Lower leg skin (tissue), 3 donors: ENCODE measurements around the gene GNG2.

Experiments used
- POLR2A ChIP-seq, 2 donors: fragments of 450-650 bp; IDR thresholded peaks; one replicate each; pipeline ENCODE4 v1.6.1; 2016 to 2017; ENCODE audit warnings: antibody characterized with exemption in 2 of 2, mild to moderate bottlenecking in 1 of 2, moderate library complexity in 1 of 2
- TF ChIP-seq, protein P1 (sequence below), 3 donors: fragments of 450-650 bp; IDR thresholded peaks; one replicate each; pipeline ENCODE4 v1.5.1; 2016; ENCODE audit warnings: antibody characterized with exemption in 3 of 3, mild to moderate bottlenecking in 3 of 3, moderate library complexity in 2 of 3

DNA sequence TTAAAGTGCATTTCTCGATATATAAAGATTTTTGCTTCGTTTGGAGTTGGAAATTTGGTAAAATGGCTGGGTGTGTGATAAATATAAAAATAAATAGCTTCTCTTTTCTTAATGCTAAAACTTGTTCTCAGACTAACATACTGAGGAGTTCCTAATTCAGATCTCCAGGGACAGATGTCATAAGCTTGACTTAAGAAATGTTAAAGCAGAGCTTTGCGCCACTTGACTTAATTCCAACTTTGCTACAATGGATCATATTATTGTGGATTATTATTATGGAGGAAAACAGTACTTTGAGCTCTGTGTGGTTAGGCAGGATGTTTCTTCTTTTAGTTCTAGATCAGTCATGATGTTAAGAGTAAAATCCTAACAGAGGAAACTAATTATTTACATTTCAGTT is 33.8 kb downstream of the GNG2 start:
- no peak for TF ChIP-seq POLR2A (IDR thresholded peaks at IDR 0.05)
- TF ChIP-seq, protein P1, sequence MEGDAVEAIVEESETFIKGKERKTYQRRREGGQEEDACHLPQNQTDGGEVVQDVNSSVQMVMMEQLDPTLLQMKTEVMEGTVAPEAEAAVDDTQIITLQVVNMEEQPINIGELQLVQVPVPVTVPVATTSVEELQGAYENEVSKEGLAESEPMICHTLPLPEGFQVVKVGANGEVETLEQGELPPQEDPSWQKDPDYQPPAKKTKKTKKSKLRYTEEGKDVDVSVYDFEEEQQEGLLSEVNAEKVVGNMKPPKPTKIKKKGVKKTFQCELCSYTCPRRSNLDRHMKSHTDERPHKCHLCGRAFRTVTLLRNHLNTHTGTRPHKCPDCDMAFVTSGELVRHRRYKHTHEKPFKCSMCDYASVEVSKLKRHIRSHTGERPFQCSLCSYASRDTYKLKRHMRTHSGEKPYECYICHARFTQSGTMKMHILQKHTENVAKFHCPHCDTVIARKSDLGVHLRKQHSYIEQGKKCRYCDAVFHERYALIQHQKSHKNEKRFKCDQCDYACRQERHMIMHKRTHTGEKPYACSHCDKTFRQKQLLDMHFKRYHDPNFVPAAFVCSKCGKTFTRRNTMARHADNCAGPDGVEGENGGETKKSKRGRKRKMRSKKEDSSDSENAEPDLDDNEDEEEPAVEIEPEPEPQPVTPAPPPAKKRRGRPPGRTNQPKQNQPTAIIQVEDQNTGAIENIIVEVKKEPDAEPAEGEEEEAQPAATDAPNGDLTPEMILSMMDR (IDR thresholded peaks at IDR 0.05) = no peak
